Upper lobe of left lung (tissue), 6 donors: ENCODE results near the gene PAIP2B. TPM values are rescaled to one million over a fixed set of nuclear protein-coding genes. Genes with fewer than 3 reads are reported as not detected.
A peak's percentile ranks its signal among the peaks of the same experiment; 100 is the strongest.

Experiments used
- ATAC-seq, 2 donors: fragments of 200-7000 bp; cut with Tn5 transposase; one replicate each; pipeline ENCODE4 v1.9.1; 2022; ENCODE audit warnings: mild to moderate bottlenecking in 2 of 2, moderate library complexity in 2 of 2; ENCODE audit not compliant: low FRiP score in 2 of 2
- DNase-seq, 2 donors: peaks; one replicate each; pipeline ENCODE4 v3.0.0-alpha.2; 2019 to 2020
- H3K27ac ChIP-seq, 4 donors: fragments of 200-600 bp; sonication (generic); one replicate each; pipeline ENCODE4 v1.5.1; 2016 to 2019
- H3K27me3 ChIP-seq, 4 donors: fragments of 200-600 bp; sonication (generic); one replicate each; pipeline ENCODE4 v1.5.1; 2017 to 2019
- H3K36me3 ChIP-seq, 4 donors: fragments of 200-600 bp; sonication (generic); one replicate each; pipeline ENCODE4 v1.5.1; 2016 to 2019
- H3K4me1 ChIP-seq, 4 donors: fragments of 200-600 bp; sonication (generic); one replicate each; pipeline ENCODE4 v1.5.1; 2018 to 2019
- H3K4me3 ChIP-seq, 4 donors: fragments of 200-600 bp; sonication (generic); one replicate each; pipeline ENCODE4 v1.5.1; 2017 to 2019; ENCODE audit warnings: mild to moderate bottlenecking in 2 of 4, moderate library complexity in 1 of 4
- H3K9me3 ChIP-seq, 4 donors: fragments of 200-600 bp; sonication (generic); one replicate each; pipeline ENCODE4 v1.5.1; 2018 to 2019
- CTCF ChIP-seq, 6 experiments: fragments of 450-650 bp in 4 of 6; fragments of 200-600 bp in 2 of 6; sonication (generic) in 2 of 6; IDR thresholded peaks; one replicate each; pipeline ENCODE4 v1.5.1; 2016 to 2019; ENCODE audit warnings: antibody characterized with exemption in 6 of 6
- EP300 ChIP-seq, 4 donors: sonication (generic); formaldehyde crosslinking; IDR thresholded peaks; one replicate each; pipeline ENCODE4 v1.5.1; 2017; ENCODE audit warnings: antibody characterized with exemption in 4 of 4, control low read depth in 2 of 4
- POLR2A ChIP-seq, 4 donors: fragments of 450-650 bp; IDR thresholded peaks; one replicate each; pipeline ENCODE4 v1.5.1; 2016 to 2017; ENCODE audit warnings: antibody characterized with exemption in 4 of 4, mild to moderate bottlenecking in 2 of 4
- POLR2AphosphoS5 ChIP-seq, 2 donors: sonication (generic); formaldehyde crosslinking; IDR thresholded peaks; one replicate each; pipeline ENCODE4 v1.5.1; 2017; ENCODE audit warnings: antibody characterized with exemption in 2 of 2
- WGBS, 2 donors: methylation state at CpG; one replicate each; pipeline ENCODE4 v1.1.5; 2017 to 2018; 5-methylcytosine and 5-hydroxymethylcytosine counted together
- total RNA-seq, 6 donors: library from RNA; depleted of rRNA in 4 of 6; stranded (reverse); fragments of >200 nt in 4 of 6; gene quantifications; one replicate each; pipeline versions ENCODE4 v1.1.0 to v1.2.1, GENCODE V29; 2016 to 2021
- donor health status: DM: no; HTN: no; CAD: no; lungs with moderate emphysema.
- donor health status: DM: no; HTN: yes; CAD: no; lungs with severe emphysema.

PAIP2B gene
- total RNA-seq = 1 to 10 TPM; 2.8 to 9.5 (median 6.5) TPM

- Histone ChIP-seq H3K4me1 (peaks cover 9 to 13% (median 12%) of the 10 kb centered on the region in 4 donors), H3K27ac (peak within 1 kb of the TSS; percentile 61 to 86 (median 81)), H3K36me3 (no peaks in the 10 kb centered on the region), H3K27me3 (no peaks in the 10 kb centered on the region), H3K9me3 (no peaks in the 10 kb centered on the region), H3K4me3 (peak within 1 kb of the TSS; percentile 63 to 94 (median 84))
- ATAC-seq (peak; percentile 99), DNase-seq (peak; percentile 96 to 99)
- 0 to 1% methylated on average over 30 of the region's 30 CpGs for WGBS, 2 donors
- TF ChIP-seq POLR2A (IDR thresholded peaks at IDR 0.05) (peak in 3 of 4 donors; percentile 28 to 79 (median 74)), POLR2AphosphoS5 (IDR thresholded peaks at IDR 0.05) (peak in 1 of 2 donors; percentile 68), CTCF (IDR thresholded peaks at IDR 0.05) (no peak), EP300 (IDR thresholded peaks at IDR 0.05) (no peak)
Measured at GRCh38 chr2:71226965-71227560, at the start of gene PAIP2B. Gene PAIP2B, minus strand, starts transcription at chr2:71227103. Its CDS starts 24,514 bp downstream, at chr2:71202589.

DNA sequence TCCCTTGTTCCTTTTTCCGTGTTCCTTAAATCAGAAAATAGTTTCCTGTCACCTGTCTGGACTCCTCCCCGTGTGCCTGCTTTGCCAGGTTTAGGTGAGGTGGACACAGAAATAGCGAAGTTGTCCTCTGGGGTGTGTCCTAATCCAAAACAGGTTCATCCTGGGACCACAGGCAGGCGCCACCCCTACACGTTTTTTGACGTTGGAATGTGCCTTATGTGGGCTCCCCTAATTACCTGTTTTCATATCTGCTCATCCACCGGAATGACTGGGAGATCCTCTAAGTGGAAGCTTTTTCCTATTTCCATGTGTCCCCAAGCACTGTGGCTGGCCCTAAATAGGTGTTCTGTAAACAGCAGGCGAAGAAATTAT lies 49.0 kb upstream of the PAIP2B start:
- H3K4me3 ChIP-seq = peak overlapping the region in 3 of 4 donors; percentile 52 to 71 (median 56)
- no peaks in the 10 kb centered on the region for H3K36me3 ChIP-seq
- DNase-seq (no peak), ATAC-seq (no peak)
- WGBS, 2 donors = 40 to 42% methylated on average over 8 of the region's 8 CpGs
- peaks cover 0 to 15% (median 3%) of the 10 kb centered on the region in 4 donors for H3K27me3 ChIP-seq
- peaks cover 13 to 23% (median 22%) of the 10 kb centered on the region in 4 donors for H3K4me1 ChIP-seq
- no peaks in the 10 kb centered on the region for H3K9me3 ChIP-seq
- no peak overlapping the region for H3K27ac ChIP-seq
- TF ChIP-seq EP300 (IDR thresholded peaks at IDR 0.05) (no peak), POLR2AphosphoS5 (IDR thresholded peaks at IDR 0.05) (no peak), POLR2A (IDR thresholded peaks at IDR 0.05) (no peak), CTCF (IDR thresholded peaks at IDR 0.05) (no peak)

- Histone ChIP-seq H3K36me3 (no peaks in the 10 kb centered on the region), H3K4me3 (no peak overlapping the region), H3K27me3 (no peaks in the 10 kb centered on the region), H3K9me3 (no peaks in the 10 kb centered on the region), H3K4me1 (no peaks in the 10 kb centered on the region), H3K27ac (no peak overlapping the region)
- no peak for TF ChIP-seq EP300 (IDR thresholded peaks at IDR 0.05)
- no peak for TF ChIP-seq POLR2A (IDR thresholded peaks at IDR 0.05)
- no peak for TF ChIP-seq POLR2AphosphoS5 (IDR thresholded peaks at IDR 0.05)
- no peak for TF ChIP-seq CTCF (IDR thresholded peaks at IDR 0.05)
- WGBS, 2 donors = 77 to 86% methylated on average over 7 to 9 of the region's 9 CpGs
- ATAC-seq (no peak), DNase-seq (no peak)
Measured at GRCh38 chr2:71269511-71270090, 42.7 kb upstream of the PAIP2B start.

DNA sequence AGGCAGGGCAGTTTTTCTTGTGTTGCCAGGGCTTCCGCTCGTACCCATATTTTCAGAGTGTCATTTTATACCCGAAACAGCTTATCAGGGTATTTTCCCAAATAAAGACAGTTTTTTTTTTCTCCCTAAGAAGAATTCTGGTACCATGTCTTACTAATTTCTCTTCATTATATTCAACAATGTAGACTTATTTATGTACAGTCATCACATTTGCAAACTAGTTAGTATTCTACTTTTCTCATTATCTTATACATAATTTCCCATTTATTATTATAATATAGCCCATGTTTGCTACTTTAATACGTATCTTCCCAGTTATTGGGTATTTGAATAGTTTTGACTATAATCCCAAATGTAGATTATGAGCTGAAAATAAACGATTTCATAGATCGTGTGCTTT lies 36.5 kb upstream of the PAIP2B start:
- H3K9me3 ChIP-seq = no peaks in the 10 kb centered on the region
- H3K4me1 ChIP-seq = no peaks in the 10 kb centered on the region
- H3K27me3 ChIP-seq = no peaks in the 10 kb centered on the region
- no peak overlapping the region for H3K27ac ChIP-seq
- WGBS, 2 donors = 87 to 88% methylated on average over 6 of the region's 6 CpGs
- no peak overlapping the region for H3K4me3 ChIP-seq
- ATAC-seq = no peak
- no peak for DNase-seq
- TF ChIP-seq EP300 (IDR thresholded peaks at IDR 0.05) (no peak), POLR2AphosphoS5 (IDR thresholded peaks at IDR 0.05) (no peak), CTCF (IDR thresholded peaks at IDR 0.05) (no peak), POLR2A (IDR thresholded peaks at IDR 0.05) (no peak)
- H3K36me3 ChIP-seq = no peaks in the 10 kb centered on the region

DNA sequence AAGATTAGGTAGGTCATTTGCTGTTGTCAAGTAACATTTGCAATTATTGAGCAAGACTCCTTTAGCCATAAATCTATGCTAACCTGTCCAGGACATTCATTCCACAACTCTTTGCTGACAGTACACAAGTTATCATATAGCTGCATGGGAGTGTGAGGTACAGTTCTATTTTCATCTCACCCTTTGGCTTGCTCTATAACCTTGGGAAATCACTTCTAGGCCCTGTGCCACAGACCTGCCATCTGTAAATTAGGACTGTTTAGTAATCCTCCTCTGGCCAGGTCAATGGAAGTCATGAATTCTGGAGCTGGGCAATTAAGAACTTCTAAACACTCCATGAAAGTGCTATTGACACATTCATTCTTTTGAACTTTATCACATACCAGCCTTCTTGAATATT lies 34.6 kb upstream of the PAIP2B start:
- DNase-seq = no peak
- no peak for ATAC-seq
- H3K4me3 ChIP-seq = no peak overlapping the region
- no peaks in the 10 kb centered on the region for H3K4me1 ChIP-seq
- no peaks in the 10 kb centered on the region for H3K9me3 ChIP-seq
- H3K27ac ChIP-seq = no peak overlapping the region
- H3K36me3 ChIP-seq = no peaks in the 10 kb centered on the region
- no peak for TF ChIP-seq CTCF (IDR thresholded peaks at IDR 0.05)
- TF ChIP-seq POLR2A (IDR thresholded peaks at IDR 0.05) = no peak
- no peak for TF ChIP-seq EP300 (IDR thresholded peaks at IDR 0.05)
- TF ChIP-seq POLR2AphosphoS5 (IDR thresholded peaks at IDR 0.05) = no peak
- no peaks in the 10 kb centered on the region for H3K27me3 ChIP-seq
